Body of pancreas (tissue), 4 donors: ENCODE data around the gene CD109.

Source experiments
- CTCF ChIP-seq, 7 experiments: fragments of 450-650 bp in 4 of 7; fragments of 200-600 bp in 3 of 7; sonication (generic) in 3 of 7; IDR thresholded peaks; one replicate each; pipeline ENCODE4 v1.5.1; 2016 to 2019; ENCODE audit warnings: antibody characterized with exemption in 7 of 7
- POLR2A ChIP-seq, 3 donors: fragments of 450-650 bp; IDR thresholded peaks; one replicate each; pipeline ENCODE4 v1.6.1; 2016; ENCODE audit warnings: antibody characterized with exemption in 3 of 3, mild to moderate bottlenecking in 2 of 3

- TF ChIP-seq POLR2A (IDR thresholded peaks at IDR 0.05) = no peak
- TF ChIP-seq CTCF (IDR thresholded peaks at IDR 0.05) = no peak
These were observed 7.7 kb upstream of the CD109 start for GRCh38 chr6:73688351-73688750.
